Transverse colon (tissue), 4 donors: ENCODE data around the gene PTPRN2. TPM values are rescaled to one million over a fixed set of nuclear protein-coding genes. Genes with fewer than 3 reads are reported as not detected.

Experiments
- DNase-seq: peaks from one replicate; pipeline ENCODE4 v3.0.0-alpha.2; 2019
- H3K27ac ChIP-seq, 4 donors: fragments of 200-600 bp; sonication (generic); 2 replicates each; pipeline ENCODE4 v1.5.1; 2016 to 2018; ENCODE audit warnings: inconsistent platforms in 4 of 4
- H3K27me3 ChIP-seq: fragments of 200-600 bp; sonication (generic); 2 replicates; pipeline ENCODE4 v1.5.1; 2017; ENCODE audit warnings: inconsistent platforms
- H3K36me3 ChIP-seq, 4 donors: fragments of 200-600 bp; sonication (generic); 2 replicates each; pipeline ENCODE4 v1.5.1; 2017 to 2019; ENCODE audit warnings: inconsistent platforms in 4 of 4
- H3K4me1 ChIP-seq, 4 donors: fragments of 200-600 bp; sonication (generic); 2 replicates each; pipeline ENCODE4 v1.5.1; 2017 to 2020; ENCODE audit warnings: inconsistent platforms in 4 of 4
- H3K4me3 ChIP-seq, 4 donors: fragments of 200-600 bp; sonication (generic); 1 replicate in 1 of 4; 2 replicates in 3 of 4; pipeline versions ENCODE4 v1.5.1 to v1.6.1; 2017 to 2019; ENCODE audit warnings: inconsistent platforms in 4 of 4
- H3K9me3 ChIP-seq, 2 donors: fragments of 200-600 bp; sonication (generic); 2 replicates each; pipeline ENCODE4 v1.5.1; 2017 to 2019; ENCODE audit warnings: inconsistent platforms in 2 of 2
- EP300 ChIP-seq: sonication (generic); formaldehyde crosslinking; IDR thresholded peaks from one replicate; pipeline ENCODE4 v1.6.1; 2017; ENCODE audit warnings: antibody characterized with exemption, low read depth
- POLR2A ChIP-seq: fragments of 450-650 bp; IDR thresholded peaks from one replicate; pipeline ENCODE4 v1.6.1; 2016; ENCODE audit warnings: antibody characterized with exemption, mild to moderate bottlenecking, moderate library complexity
- POLR2AphosphoS5 ChIP-seq, 3 donors: sonication (generic); formaldehyde crosslinking; IDR thresholded peaks; one replicate each; pipeline ENCODE4 v1.6.1; 2016; ENCODE audit warnings: antibody characterized with exemption in 3 of 3
- WGBS, 2 donors: methylation state at CpG; one replicate each; pipeline ENCODE4 v1.1.5; 2018; ENCODE audit warnings: low coverage in 1 of 2; 5-methylcytosine and 5-hydroxymethylcytosine counted together
- in situ Hi-C, 4 donors: fragments of 200-750 bp; cut with MboI; loops; one replicate each; pipeline versions ENCODE4 v1.15.0 to v1.15.1; 2017; ENCODE audit warnings: low sequenced_read_pairs in 3 of 4, low pct_ligation_motif_present in 1 of 4, low pct_unique_long_range_greater_than_20kb in 1 of 4
- intact Hi-C: fragments of 100-400 bp; cut with DNase I; formaldehyde crosslinking; loops from one replicate; pipeline ENCODE4 v1.15.1; 2023; ENCODE audit warnings: low total_unique reads
- total RNA-seq, 4 donors: library from RNA; depleted of rRNA; stranded (reverse); fragments of >200 nt; gene quantifications; one replicate each; pipeline ENCODE4 v1.1.0, GENCODE V29; 2016
- TF ChIP-seq, protein P1 (sequence below), 5 experiments: fragments of 200-600 bp in 3 of 5; fragments of 450-650 bp in 2 of 5; sonication (generic) in 3 of 5; IDR thresholded peaks; 1 replicate in 2 of 5; 2 replicates in 3 of 5; pipeline ENCODE4 v1.5.1; 2016 to 2017; ENCODE audit warnings: antibody characterized with exemption in 5 of 5, inconsistent platforms in 3 of 5, mild to moderate bottlenecking in 2 of 5, moderate library complexity in 1 of 5

The PTPRN2 gene
- total RNA-seq, 4 donors from 2014 or later, result 15.4 to 31.1 (median 21.8) TPM

- H3K4me3 ChIP-seq, result no peak overlapping the region
- H3K4me1 ChIP-seq, result no peaks in the 10 kb centered on the region
- 72% methylated on average over 5 to 18 of the region's 18 CpGs for WGBS, 2 donors
- H3K27me3 ChIP-seq, result peaks cover 6% of the 10 kb centered on the region
- no peak for TF ChIP-seq EP300
- TF ChIP-seq, protein P1, sequence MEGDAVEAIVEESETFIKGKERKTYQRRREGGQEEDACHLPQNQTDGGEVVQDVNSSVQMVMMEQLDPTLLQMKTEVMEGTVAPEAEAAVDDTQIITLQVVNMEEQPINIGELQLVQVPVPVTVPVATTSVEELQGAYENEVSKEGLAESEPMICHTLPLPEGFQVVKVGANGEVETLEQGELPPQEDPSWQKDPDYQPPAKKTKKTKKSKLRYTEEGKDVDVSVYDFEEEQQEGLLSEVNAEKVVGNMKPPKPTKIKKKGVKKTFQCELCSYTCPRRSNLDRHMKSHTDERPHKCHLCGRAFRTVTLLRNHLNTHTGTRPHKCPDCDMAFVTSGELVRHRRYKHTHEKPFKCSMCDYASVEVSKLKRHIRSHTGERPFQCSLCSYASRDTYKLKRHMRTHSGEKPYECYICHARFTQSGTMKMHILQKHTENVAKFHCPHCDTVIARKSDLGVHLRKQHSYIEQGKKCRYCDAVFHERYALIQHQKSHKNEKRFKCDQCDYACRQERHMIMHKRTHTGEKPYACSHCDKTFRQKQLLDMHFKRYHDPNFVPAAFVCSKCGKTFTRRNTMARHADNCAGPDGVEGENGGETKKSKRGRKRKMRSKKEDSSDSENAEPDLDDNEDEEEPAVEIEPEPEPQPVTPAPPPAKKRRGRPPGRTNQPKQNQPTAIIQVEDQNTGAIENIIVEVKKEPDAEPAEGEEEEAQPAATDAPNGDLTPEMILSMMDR (IDR thresholded peaks at IDR 0.05), result no peak
- no peak for TF ChIP-seq POLR2A
- TF ChIP-seq POLR2AphosphoS5 (IDR thresholded peaks at IDR 0.05), result no peak
- no peaks in the 10 kb centered on the region for H3K36me3 ChIP-seq
- intact Hi-C loops (no loop called here), in situ Hi-C loops (no loop called here)
- H3K27ac ChIP-seq, result no peak overlapping the region
- DNase-seq, result no peak
- no peaks in the 10 kb centered on the region for H3K9me3 ChIP-seq
Observed at GRCh38 chr7:157513162-157513621, 1074.4 kb downstream of the PTPRN2 start.

DNA sequence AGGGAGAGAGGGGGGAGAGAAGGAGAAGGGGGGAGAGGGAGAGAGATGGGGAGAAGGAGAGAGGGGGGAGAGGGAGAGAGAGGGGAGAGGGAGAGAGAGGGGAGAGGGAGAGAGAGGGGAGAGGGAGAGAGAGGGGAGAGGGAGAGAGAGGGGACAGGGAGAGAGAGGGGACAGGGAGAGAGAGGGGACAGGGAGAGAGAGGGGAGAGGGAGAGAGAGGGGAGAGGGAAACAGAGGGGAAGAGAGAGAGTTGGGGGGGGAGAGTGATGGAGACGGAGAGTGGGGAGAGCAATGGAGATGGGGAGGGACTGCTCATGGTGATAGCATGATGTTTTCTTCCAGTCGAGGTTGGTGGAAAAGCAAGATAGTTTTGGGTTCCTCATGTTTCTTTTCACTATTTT, 1078.4 kb downstream of the PTPRN2 start:
- in situ Hi-C loops (no loop called here), intact Hi-C loops (no loop called here)
- Histone ChIP-seq H3K4me3 (no peak overlapping the region), H3K27ac (no peak overlapping the region), H3K9me3 (peaks cover 5 to 6% of the 10 kb centered on the region in 2 donors), H3K36me3 (no peaks in the 10 kb centered on the region), H3K27me3 (peaks cover 9% of the 10 kb centered on the region), H3K4me1 (no peaks in the 10 kb centered on the region)
- TF ChIP-seq EP300, result no peak
- TF ChIP-seq POLR2A, result no peak
- TF ChIP-seq, protein P1 (IDR thresholded peaks at IDR 0.05), result no peak
- no peak for TF ChIP-seq POLR2AphosphoS5 (IDR thresholded peaks at IDR 0.05)
- WGBS, 2 donors, result 55 to 67% methylated on average over 2 of the region's 2 CpGs
- DNase-seq, result no peak

DNA sequence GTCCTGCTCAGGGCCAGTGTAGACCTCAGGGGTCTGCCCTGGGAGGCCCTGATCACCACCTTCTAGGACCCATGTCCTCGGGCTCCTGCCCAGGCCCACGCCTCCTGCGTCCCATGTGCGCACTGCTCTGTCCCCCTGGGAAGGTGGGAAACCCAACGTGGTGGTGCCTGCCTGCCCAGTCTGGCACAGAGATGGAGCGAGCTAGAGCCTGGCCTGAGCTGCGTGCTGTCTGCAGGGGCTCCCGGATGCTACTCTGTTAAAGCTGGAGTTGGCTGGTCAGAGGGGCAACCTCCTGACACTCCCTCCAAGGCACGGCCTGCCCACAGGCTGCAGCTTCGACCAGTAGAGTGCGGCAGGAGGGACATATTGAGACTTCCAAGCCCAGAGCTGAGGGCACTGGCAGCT, 1079.1 kb downstream of the PTPRN2 start:
- no peak for DNase-seq
- 84% methylated on average over 7 of the region's 11 CpGs; no CpG with 5 or more reads in 1 of the 2 donors for WGBS, 2 donors
- H3K9me3 ChIP-seq, result peaks cover 5 to 6% of the 10 kb centered on the region in 2 donors

DNA sequence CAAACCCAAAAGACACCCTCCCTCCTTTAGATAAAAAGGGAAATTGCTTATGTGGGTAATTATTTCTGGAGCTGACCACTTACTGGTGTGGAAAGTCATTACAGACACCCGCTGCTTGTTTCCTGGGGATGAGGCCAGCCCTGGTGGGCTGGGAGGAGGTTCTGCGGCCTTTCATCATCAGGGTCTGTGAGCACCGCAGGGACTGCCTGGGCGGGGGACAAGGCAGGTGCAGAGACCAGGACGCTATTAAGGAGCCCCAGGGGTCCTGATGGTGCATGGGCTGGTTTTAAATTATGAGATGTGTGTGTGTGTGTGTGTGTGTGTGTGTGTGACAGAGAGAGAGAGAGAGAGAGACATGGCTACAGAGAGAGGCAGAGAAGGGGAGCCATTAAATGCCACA, 1079.6 kb downstream of the PTPRN2 start:
- no peaks in the 10 kb centered on the region for H3K36me3 ChIP-seq
- peaks cover 9% of the 10 kb centered on the region for H3K27me3 ChIP-seq
- no peaks in the 10 kb centered on the region for H3K4me1 ChIP-seq
- in situ Hi-C loops (no loop called here), intact Hi-C loops (no loop called here)
- DNase-seq, result no peak
- peaks cover 5 to 6% of the 10 kb centered on the region in 2 donors for H3K9me3 ChIP-seq
- 68 to 79% methylated on average over 5 of the region's 5 CpGs for WGBS, 2 donors
- TF ChIP-seq, protein P1 (IDR thresholded peaks at IDR 0.05), result no peak
- TF ChIP-seq EP300 (no peak), POLR2AphosphoS5 (IDR thresholded peaks at IDR 0.05) (no peak), POLR2A (no peak)
- H3K27ac ChIP-seq, result no peak overlapping the region
- H3K4me3 ChIP-seq, result no peak overlapping the region

More for the DNA sequence above, 1079.1 kb downstream of the PTPRN2 start:
- H3K4me3 ChIP-seq, result no peak overlapping the region
- no peak for TF ChIP-seq POLR2A
- no peak for TF ChIP-seq EP300
- no peak for TF ChIP-seq POLR2AphosphoS5 (IDR thresholded peaks at IDR 0.05)
- TF ChIP-seq, protein P1 (IDR thresholded peaks at IDR 0.05), result no peak
- H3K27ac ChIP-seq, result no peak overlapping the region
- intact Hi-C loops, result no loop called here
- no peaks in the 10 kb centered on the region for H3K4me1 ChIP-seq
- in situ Hi-C loops, result no loop called here
- H3K27me3 ChIP-seq, result peaks cover 9% of the 10 kb centered on the region
- no peaks in the 10 kb centered on the region for H3K36me3 ChIP-seq
